Activated effector memory CD4-positive, alpha-beta T cell treated with anti-CD3 and anti-CD28 coated beads, Interleukin-2, amount 50 U/mL, for 16 hours (primary cell): ENCODE results near the gene PDZD7.

Experiments used
- DNase-seq: peaks from one replicate; pipeline ENCODE4 v3.0.0-alpha.2; 2020

PDZD7 gene

GRCh38 chr10:101060951-101061623, 30.2 kb upstream of the PDZD7 start:
- DNase-seq: peak; percentile 96

DNA sequence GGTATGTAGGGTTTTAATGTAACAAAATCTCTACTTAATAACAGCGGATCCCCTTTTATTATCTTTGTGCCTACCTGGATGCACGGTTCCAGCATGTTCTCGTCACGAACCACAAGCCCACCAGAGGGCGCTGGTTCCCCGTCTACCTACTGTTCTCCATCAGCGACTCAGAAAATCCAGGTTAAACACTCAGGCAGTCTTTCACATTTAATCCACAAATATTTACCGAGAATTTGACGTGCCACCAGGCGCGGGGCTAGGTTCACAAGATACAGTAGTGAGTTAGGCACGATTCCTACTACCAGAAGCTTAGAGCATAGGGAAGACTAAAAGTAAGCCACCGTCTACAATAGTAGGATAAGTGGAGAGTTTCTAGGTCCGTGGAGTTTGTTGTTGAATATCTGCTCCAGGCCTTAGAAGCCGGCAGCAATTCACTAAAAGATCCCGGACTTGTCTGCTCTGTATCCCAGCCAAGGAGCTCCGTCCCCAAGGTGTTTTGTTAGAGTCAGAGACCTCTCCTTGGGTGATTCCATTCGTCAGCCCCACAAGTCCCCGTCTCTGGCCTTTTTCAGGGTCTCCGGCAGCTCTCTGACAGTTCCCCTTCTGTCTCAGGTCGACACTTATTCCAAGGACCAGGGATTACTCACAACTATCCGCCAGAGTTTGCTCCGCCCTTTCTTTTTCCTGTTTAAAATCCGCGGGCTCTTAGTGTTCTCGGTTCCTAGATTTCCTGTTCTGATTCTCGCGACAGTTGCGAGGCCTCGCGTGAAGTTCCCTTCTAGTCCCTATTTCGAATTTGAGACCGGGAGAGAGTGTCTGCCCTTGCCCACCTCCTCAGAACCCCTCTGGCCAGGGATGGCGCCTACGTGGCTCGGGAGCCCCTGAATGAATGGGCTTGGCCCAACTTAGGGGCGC, 29.4 kb upstream of the PDZD7 start:
- DNase-seq: peak; percentile 96

GRCh38 chr10:101056365-101057151, 25.6 kb upstream of the PDZD7 start:
- no peak for DNase-seq

DNA sequence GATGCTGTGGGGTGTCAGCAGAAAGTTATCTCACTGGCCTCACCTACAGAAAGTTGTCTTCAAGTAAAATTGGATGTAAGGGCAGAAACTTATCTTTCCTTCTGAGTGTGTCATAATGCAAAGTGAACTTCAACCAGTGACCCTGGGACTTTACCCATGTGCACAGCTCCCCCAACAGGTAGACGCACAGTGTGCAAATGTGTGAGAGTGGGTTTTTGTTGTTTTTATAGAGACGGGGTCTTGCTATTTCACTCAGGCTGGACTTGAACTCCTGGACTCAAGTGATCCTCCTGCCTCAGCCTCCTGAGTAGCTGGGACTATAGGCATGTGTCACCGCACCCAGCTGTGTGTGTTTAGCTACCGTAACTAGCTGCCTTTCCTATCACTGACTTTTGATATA, 24.5 kb upstream of the PDZD7 start:
- DNase-seq: no peak

GRCh38 chr10:101054876-101055275, 23.9 kb upstream of the PDZD7 start:
- no peak for DNase-seq

DNA sequence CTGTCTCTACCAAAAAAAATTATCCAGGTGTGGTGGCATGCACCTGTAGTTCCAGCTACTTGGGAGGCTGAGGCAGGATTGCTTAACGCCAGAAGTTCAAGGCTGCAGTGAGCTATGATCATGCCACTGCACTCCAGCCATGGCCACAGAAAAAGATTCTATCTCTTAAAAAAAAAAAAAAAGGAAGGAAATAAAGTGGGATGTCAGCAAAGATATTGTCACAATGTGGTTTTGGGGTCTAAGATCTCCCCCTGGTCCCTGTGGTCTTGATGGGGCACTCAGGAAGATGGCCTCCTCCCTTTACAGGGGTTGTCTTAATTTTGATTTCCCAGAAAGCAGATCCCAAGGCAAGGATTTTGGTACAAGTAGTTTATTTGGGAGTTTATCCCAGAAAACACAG, 23.4 kb upstream of the PDZD7 start:
- DNase-seq: no peak

DNA sequence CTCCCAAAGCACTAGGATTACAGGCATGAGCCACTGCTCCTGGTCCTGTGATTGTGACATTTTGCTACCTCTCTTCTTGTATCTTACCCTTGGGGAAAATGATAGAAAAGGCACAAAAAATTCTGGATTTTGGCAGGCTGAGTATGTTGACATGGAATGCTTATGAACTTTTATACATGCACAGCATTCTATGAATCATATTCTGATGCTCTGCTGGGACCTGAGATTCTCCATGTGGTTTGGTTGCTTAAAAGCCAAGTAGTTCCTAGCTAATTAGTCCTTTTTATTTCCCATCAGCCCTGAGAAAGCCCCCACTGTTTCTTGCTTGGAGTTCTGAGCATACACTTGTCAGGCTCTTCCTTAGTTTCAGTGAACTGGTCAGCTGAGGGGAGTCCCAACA, 22.6 kb upstream of the PDZD7 start:
- DNase-seq: no peak

GRCh38 chr10:101052285-101052684, 21.4 kb upstream of the PDZD7 start:
- no peak for DNase-seq

- DNase-seq: peak; percentile 93
Measured at GRCh38 chr10:101050208-101051069, 19.5 kb upstream of the PDZD7 start.

DNA sequence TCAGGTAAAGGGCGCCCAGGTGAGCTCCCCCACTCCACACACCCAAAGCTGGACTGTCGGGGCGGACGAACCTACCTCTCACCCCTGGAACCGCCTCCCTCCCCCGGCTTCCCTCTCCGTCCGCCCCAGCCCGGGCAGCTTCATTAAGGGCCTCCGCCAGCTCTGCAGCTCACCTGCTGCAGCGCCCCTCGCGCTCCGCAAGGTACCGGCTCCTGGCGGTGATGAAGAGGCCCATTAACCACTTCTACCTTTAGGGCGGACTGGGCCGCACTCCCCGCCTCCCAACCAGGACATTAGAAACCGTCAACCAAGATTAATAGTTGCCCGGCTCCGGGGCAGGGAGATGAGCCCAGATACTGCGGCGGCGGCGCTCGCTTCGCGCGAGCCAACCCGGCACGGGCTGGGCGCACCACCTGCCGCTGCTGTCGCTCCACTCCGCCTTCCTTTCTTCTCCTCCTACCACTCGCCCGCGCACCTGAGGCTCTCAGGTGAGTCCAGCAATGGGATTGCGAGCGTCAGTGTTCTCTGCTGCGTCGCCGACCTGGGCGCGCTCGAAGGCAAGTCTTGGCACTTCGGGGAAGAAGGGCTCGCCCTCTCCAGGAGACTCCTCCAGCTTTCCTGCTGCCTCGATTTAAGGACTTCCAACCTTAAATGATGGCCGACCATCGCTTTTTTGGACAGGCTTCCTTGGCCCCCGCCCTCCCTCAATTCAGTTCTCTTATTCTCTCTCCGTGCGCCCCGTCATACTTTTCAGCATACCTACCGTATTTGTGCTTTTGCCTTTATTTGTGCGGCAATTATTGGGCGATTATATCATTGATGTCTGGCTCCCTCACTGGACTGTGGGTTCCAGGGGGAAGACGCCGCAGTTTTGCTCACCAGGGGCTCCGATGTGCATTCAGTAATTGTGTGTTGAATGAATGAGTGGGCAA, 17.3 kb upstream of the PDZD7 start:
- no peak for DNase-seq

DNA sequence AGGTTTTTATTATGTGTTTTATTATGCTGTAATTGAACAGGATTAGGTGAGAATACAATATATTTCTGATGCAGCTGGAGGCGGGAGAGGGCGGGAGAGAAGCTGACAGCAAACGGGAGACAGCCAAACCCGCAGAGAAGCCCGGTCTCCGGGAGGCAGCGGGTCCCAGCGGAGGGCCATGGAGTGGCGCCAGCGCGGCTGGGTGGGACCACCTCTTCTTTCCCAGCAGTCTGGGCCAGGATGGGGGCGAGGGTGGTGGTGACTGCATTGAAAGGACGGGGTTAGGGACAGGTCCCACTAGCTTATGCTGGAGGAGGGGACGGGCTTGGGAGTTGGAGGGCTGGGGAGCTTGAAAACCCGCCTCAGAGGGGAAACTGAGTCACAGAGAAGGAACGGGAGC, 16.3 kb upstream of the PDZD7 start:
- no peak for DNase-seq

- no peak for DNase-seq
Measured at GRCh38 chr10:101046332-101047238, 15.7 kb upstream of the PDZD7 start.

DNA sequence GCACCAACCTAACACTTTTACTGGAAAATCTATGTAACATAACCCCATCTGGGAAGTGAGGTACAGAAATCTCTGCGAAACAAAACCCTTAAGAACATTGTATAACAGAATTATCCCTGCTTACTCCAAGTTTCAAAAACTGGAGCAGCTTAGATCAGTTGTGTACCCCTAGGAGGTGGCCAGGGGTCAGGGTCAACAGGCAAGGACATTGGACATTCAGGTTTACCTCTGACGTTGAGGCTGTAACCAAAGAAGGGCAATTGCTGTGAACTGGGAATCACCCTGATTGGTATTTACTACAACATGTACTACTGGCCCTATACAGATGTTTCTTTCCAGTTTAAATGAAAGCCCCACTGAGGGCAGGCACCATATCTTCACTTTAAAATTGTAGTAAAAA, 13.2 kb upstream of the PDZD7 start:
- no peak for DNase-seq

GRCh38 chr10:101043363-101043707, 12.4 kb upstream of the PDZD7 start:
- DNase-seq: no peak

GRCh38 chr10:101042667-101043362, 11.9 kb upstream of the PDZD7 start:
- peak; percentile 95 for DNase-seq

- no peak for DNase-seq
Measured at GRCh38 chr10:101042118-101042517, 11.2 kb upstream of the PDZD7 start.

GRCh38 chr10:101041252-101041761, 10.4 kb upstream of the PDZD7 start:
- DNase-seq: peak; percentile 89

- no peak for DNase-seq
Measured at GRCh38 chr10:101040851-101041250, 9.9 kb upstream of the PDZD7 start.

GRCh38 chr10:101040061-101040460, 9.1 kb upstream of the PDZD7 start:
- DNase-seq: no peak
